Measurements from ENCODE around the gene CLNK. TPM values are rescaled to one million over a fixed set of nuclear protein-coding genes. Genes with fewer than 3 reads are reported as not detected.

Gene CLNK
- total and polyA plus RNA-seq, 2 of the 8 experiments (the other 6 are each of a cell fraction or from before 2014, with no cell fraction given), result not detected

GRCh38 chr4:10470505-10470904, 214.1 kb downstream of the CLNK start (continued):
- TF ChIP-seq CHD7 (IDR thresholded peaks at IDR 0.05; ENCODE audit: insufficient replicate concordance, low read length) (no peak), SP1 (IDR thresholded peaks at IDR 0.05; ENCODE audit: low read depth, low read length) (no peak), ATF3 (IDR thresholded peaks at IDR 0.05; ENCODE audit: insufficient read depth, low read depth, low read length) (no peak), GTF2F1 (IDR thresholded peaks at IDR 0.05; ENCODE audit: borderline replicate concordance, low read depth, low read length) (no peak)
